ENCODE measurements around the gene C11orf52. TPM values are rescaled to one million over a fixed set of nuclear protein-coding genes. Genes with fewer than 3 reads are reported as not detected.

The C11orf52 gene
- polyA plus RNA-seq, 4 donors: 10.3 to 33.5 (median 24.9) TPM

DNA sequence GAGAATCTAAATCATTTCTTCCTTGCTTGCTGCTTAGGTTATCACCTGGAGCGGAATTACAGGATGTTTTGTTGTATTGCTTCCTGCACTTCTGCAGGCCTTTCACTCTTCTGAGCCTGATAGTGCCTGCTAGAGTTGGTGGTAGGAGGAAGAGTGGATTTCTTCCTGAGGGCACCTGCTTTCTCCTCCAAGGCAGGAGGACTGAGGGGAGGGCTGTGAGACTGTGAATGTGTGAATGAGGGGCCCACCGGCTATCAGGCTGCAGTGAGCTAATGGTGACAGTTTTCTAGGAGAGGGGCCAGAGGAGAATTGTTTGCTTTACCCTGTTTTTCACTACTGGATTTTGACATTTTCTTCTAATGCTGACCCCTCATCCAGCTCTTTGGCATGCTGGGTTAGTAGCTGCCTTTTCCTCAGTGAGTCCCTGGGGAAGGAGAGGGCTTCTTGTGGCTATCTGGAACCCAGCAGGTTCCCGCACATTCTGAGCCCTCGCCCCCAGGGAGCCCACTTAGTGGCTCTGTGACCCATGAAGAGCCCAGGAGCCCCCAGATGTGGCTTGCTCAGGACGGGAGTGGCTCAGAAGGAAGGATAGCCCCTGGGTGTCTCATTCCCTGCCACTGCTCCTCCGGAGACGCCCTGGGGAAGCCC is 57.5 kb downstream of the C11orf52 start:
- Histone ChIP-seq H3K4me1 (ENCODE audit: control insufficient read depth in 3 of 3, insufficient read depth in 2 of 3, low read depth in 1 of 3, low read length in 2 of 3) (peaks cover 0 to 27% (median 3%) of the 10 kb centered on the region in 3 donors), H3K9me3 (ENCODE audit: control insufficient read depth in 2 of 2, insufficient read depth in 1 of 2, low read depth in 1 of 2, low read length in 1 of 2) (no peaks in the 10 kb centered on the region), H3K27ac (ENCODE audit: low read depth in 1 of 3, low read length in 2 of 3) (peak overlapping the region in 2 of 3 donors; percentile 60 to 64), H3K36me3 (ENCODE audit: control insufficient read depth in 3 of 3, insufficient read depth in 2 of 3, low read depth in 1 of 3, low read length in 3 of 3) (peaks cover 0 to 2% (median 0%) of the 10 kb centered on the region in 3 donors), H3K27me3 (ENCODE audit: control insufficient read depth in 3 of 3, insufficient read depth in 3 of 3, low read length in 3 of 3) (peaks cover 0 to 18% (median 0%) of the 10 kb centered on the region in 3 donors), H3K4me3 (ENCODE audit: low read depth in 1 of 3, low read length in 3 of 3) (no peak overlapping the region)
- DNase-seq (peak in 1 of 2 donors; percentile 8), FAIRE-seq (no peak)
- 75 to 77% (median 76%) methylated on average over 7 of the region's 7 CpGs for WGBS, 3 donors

Other genes starting within 250 kb of the C11orf52 start
- 10 to 100 TPM in 3 of 4 donors, 1 to 10 TPM in 1; 9.5 to 38.4 (median 14.4) TPM for gene PPP2R1B, start 152.5 kb upstream of the C11orf52 start, polyA plus RNA-seq
- 10 to 100 TPM; 15.7 to 31.9 (median 17.3) TPM for gene ALG9, start 47.3 kb upstream of the C11orf52 start, polyA plus RNA-seq
- 1 to 10 TPM in 3 of 4 donors, under 1 TPM in 1; 0.67 to 3.3 (median 1.6) TPM for gene FDXACB1, start 39.7 kb upstream of the C11orf52 start, polyA plus RNA-seq
- gene CFAP68, start 39.4 kb upstream of the C11orf52 start, polyA plus RNA-seq: 10 to 100 TPM; 21.2 to 44.2 (median 27.5) TPM
- 100 to 1,000 TPM in 1 of 4 donors, 10 to 100 TPM in 3; 12.4 to 260 (median 45.0) TPM for gene CRYAB, start 7.1 kb upstream of the C11orf52 start, polyA plus RNA-seq
- 1 to 10 TPM in 3 of 4 donors, not detected in 1; 1.7 to 4.3 (median 3.0) TPM for gene HSPB2, start 6.2 kb upstream of the C11orf52 start, polyA plus RNA-seq
- 1 to 10 TPM; 1.3 to 9.7 (median 5.1) TPM for gene DIXDC1, start 18.4 kb downstream of the C11orf52 start, polyA plus RNA-seq
- gene DLAT, start 106.5 kb downstream of the C11orf52 start, polyA plus RNA-seq: 10 to 100 TPM; 24.0 to 28.4 (median 24.5) TPM
- gene PIH1D2, start 155.1 kb downstream of the C11orf52 start, polyA plus RNA-seq: 1 to 10 TPM in 2 of 4 donors, under 1 TPM in 1, not detected in 1; 0.67 to 1.2 (median 1.1) TPM
- gene NKAPD1, start 155.4 kb downstream of the C11orf52 start, polyA plus RNA-seq: 10 to 100 TPM in 2 of 4 donors, 1 to 10 TPM in 2; 8.3 to 26.4 (median 12.7) TPM
- 100 to 1,000 TPM in 1 of 4 donors, 10 to 100 TPM in 3; 53.3 to 154 (median 94.4) TPM for gene TIMM8B, start 167.8 kb downstream of the C11orf52 start, polyA plus RNA-seq
- gene SDHD, start 168.0 kb downstream of the C11orf52 start, polyA plus RNA-seq: 100 to 1,000 TPM; 145 to 421 (median 229) TPM
- gene IL18, start 245.2 kb downstream of the C11orf52 start, polyA plus RNA-seq: 10 to 100 TPM; 18.6 to 74.0 (median 46.1) TPM
- gene TEX12, start 248.5 kb downstream of the C11orf52 start, polyA plus RNA-seq: 1 to 10 TPM in 1 of 4 donors, under 1 TPM in 1, not detected in 2; 0.13 to 1.6 TPM